Fibroblast of pulmonary artery (primary cell): ENCODE data around the gene SDC1.

Experiments
- DNase-seq: peaks from one replicate; pipeline ENCODE4 v3.0.0-alpha.2; 2010; ENCODE audit warnings: low read depth
- H3K4me3 ChIP-seq: replicated peaks from 2 replicates; pipeline ENCODE4 v1.5.1; 2011; ENCODE audit warnings: low read depth, mild to moderate bottlenecking, control low read depth, low read length, moderate library complexity
- CTCF ChIP-seq: IDR thresholded peaks from 2 replicates; pipeline ENCODE4 v1.5.1; 2011; ENCODE audit warnings: mild to moderate bottlenecking, control low read depth, low read length, inconsistent platforms; ENCODE audit errors: missing control alignments

Gene SDC1

DNA sequence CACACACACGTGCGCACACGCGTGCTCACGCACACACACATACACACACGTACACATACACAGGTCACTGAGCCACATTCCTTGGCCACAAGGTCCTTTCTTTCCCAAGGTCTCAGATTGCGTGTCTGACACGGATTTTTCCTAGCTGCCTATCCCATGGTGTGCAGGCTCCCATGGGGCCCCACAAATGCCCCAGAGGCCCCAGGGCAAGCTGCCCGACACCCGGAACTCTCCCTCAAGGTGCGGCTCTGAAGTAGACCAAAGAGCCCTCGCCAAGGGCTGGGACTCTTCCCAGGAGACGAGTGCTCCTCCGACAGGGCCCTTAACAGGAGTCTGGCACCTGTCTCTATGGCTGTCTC lies 46.7 kb downstream of the SDC1 start:
- no peak for TF ChIP-seq CTCF
- H3K4me3 ChIP-seq: no peak overlapping the region
- DNase-seq: no peak

- DNase-seq: no peak
- H3K4me3 ChIP-seq: no peak overlapping the region
- no peak for TF ChIP-seq CTCF
Measured at GRCh38 chr2:20177556-20178248, 47.2 kb downstream of the SDC1 start.

- TF ChIP-seq CTCF: no peak
- no peak overlapping the region for H3K4me3 ChIP-seq
- no peak for DNase-seq
Measured at GRCh38 chr2:20176760-20177159, 48.2 kb downstream of the SDC1 start.

DNA sequence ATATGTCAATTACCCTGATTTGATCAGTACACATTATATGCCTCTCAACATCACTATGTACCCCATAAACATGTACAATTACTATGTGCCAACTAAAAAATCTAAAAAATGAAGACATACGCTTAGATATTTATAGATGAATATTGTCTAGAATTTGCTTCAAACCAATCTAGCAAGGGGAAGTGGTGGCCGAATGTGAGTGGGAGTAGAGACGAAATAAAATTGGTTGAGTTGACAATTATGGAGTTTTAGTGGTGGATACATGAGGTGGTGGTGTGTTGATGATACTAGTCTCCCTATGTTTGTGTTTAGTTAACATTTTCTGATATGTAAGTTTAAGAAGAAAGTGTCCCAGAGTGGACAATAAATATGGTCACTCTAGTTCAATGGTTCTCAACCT lies 49.0 kb downstream of the SDC1 start:
- no peak for TF ChIP-seq CTCF
- no peak for DNase-seq
- H3K4me3 ChIP-seq: no peak overlapping the region

GRCh38 chr2:20175267-20175666 lies 49.7 kb downstream of the SDC1 start:
- no peak overlapping the region for H3K4me3 ChIP-seq
- DNase-seq: no peak
- TF ChIP-seq CTCF: no peak

DNA sequence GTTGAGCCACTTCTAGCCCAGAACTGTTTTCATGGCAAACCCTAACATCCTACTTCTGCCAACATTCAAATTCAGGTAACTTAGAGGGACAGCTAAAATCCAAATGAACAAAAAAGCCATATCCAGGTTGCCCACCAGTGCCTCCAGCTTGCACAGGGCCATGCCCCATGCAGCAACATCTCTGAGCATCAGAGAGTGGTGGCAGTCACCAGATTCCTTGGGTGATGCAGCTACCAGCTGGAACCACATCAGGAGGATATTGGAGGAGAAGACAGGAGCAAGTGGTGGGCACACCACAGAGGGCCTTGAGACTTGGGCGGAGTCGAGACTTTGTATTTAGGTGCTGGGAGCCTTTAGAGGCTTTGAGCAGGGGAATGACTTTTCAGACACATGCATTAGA lies 50.5 kb downstream of the SDC1 start:
- TF ChIP-seq CTCF: no peak
- no peak for DNase-seq
- H3K4me3 ChIP-seq: no peak overlapping the region

DNA sequence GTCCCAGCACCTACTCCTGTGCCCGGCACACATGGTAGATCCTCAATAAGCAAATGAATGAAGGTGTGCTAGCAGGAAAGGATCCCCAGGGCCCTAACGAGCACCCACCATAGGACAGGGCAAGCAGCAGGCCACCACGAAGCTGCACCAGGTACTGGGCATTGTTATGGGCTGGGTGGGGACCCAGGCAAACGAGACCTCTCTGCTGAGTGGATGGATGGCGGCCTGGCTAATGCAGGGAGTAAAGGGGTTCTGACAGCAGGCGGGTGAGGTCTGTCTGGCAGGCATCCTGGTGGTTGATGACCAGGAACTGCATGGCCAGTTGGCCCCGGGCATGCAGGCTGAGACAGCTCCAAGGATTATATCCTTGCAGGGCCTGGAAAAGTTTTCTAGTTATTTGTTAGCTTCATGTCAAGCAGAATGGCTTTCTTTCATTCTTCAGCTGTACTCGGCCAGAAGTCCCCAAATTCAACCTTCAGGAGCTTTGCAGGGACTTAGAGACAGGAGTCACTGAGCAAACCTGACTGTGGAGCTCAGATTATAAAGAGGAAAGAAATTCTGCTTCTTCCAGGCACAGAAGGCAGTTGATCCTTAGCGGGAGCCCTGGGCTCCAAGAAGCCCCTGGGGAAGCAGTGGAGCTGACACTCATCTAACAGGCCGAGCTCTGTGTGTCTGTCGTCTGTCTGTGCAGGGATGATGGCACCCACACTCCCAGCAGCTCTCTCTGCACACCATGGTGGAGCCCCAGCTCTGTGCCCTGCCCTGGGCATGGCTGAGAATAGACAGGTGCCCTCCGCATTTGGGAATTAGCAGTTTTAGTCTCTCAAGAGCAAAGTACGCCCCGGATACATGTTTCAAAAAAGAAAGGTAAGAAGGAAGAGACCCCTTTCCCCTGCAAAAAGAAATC lies 51.2 kb downstream of the SDC1 start:
- DNase-seq: no peak
- H3K4me3 ChIP-seq: no peak overlapping the region

More for the DNA sequence above, 51.2 kb downstream of the SDC1 start:
- no peak for TF ChIP-seq CTCF
